GM23248 (cell line): ENCODE data around the gene SSMEM1.
"Not testable (repeated sequence)": the region's sequence is repeated elsewhere in the genome, so short reads cannot be mapped to it uniquely, and the experiment has no call there.

Source experiments
- EZH2 ChIP-seq: fragments of 200-600 bp; sonication (generic); IDR thresholded peaks from 2 replicates; pipeline ENCODE4 v1.6.1; 2018; ENCODE audit warnings: antibody characterized with exemption, mild to moderate bottlenecking; ENCODE audit not compliant: insufficient read depth, poor library complexity, severe bottlenecking
- EZH2phosphoT487 ChIP-seq: fragments of 200-600 bp; sonication (generic); IDR thresholded peaks from 2 replicates; pipeline ENCODE4 v1.6.1; 2018; ENCODE audit warnings: antibody characterized with exemption, moderate library complexity, mild to moderate bottlenecking, low read depth; ENCODE audit not compliant: insufficient read depth

- not testable (repeated sequence) for TF ChIP-seq EZH2, EZH2phosphoT487
Measured at GRCh38 chr7:130246491-130246890, 38.8 kb downstream of the SSMEM1 start.
